ENCODE results near the gene ZNF821. TPM values are rescaled to one million over a fixed set of nuclear protein-coding genes. Genes with fewer than 3 reads are reported as not detected.

ZNF821 gene
- total RNA-seq, 1 experiment from 2014 or later: 4.9 TPM

DNA sequence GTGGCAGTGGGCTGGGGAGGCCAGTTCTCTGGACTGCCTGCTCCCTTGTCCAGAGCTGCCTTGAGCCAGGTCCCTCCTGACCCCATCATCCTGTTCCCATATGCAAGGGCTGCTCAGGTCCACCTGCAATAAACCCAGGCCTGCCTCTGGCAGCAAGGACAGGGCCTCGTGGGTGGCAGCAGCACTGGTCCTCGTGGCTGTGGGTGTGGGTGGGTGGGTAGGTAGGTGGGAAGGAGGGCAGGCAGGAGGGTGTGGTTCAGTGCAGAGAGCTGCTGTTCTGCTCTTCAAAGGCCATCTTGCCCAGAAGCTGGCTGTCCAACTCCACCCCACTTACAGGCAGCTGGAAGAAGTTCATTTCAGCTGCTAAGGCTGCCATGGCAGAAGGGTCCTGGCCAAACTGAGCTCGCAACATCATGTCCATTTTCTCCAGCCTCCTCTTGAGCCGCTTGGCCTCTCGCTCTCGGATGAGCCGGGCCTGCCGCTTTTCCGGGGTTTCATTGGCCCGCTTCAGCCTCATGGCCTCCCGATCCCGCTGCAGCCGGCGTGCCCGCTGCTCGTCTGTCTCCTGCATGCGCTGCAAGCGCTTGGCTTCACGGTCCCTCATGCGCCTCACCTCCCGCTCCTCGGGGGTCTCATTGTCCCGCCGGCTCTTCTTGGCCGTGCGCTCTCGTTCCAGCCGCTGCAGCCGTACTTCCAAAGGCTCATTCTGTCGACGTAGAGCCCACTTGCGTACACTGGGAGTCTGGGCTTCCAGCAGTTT is 24.0 kb downstream of the ZNF821 start:
- Histone ChIP-seq H3K27ac (ENCODE audit: low read depth, low read length) (no peak overlapping the region), H3K79me2 (ENCODE audit: insufficient read depth, low read length) (no peaks in the 10 kb centered on the region; the same call in 1 of the 2 replicates), H2AFZ (ENCODE audit: low read depth, low read length, poor library complexity, severe bottlenecking) (no peak overlapping the region), H3K36me3 (ENCODE audit: control insufficient read depth in 1 of 2, insufficient read depth in 2 of 2, low read length in 2 of 2) (0 out of 4 replicates have a peak, but pooled peaks cover 0 to 7% of the 10 kb centered on the region in 2 experiments), H3K4me3 (replicated peaks in 1 of 2; ENCODE audit: low read depth in 1 of 2, low read length in 2 of 2) (no peak overlapping the region), H3K4me1 (ENCODE audit: control insufficient read depth in 1 of 2, insufficient read depth in 2 of 2, low read length in 2 of 2) (no peaks in the 10 kb centered on the region), H3K27me3 (ENCODE audit: insufficient read depth, low read length) (no peaks in the 10 kb centered on the region), H3K4me2 (ENCODE audit: low read length) (no peak overlapping the region), H3K9me2 (ENCODE audit: insufficient read depth) (no peaks in the 10 kb centered on the region), H4K20me1 (ENCODE audit: insufficient read depth) (no peaks in the 10 kb centered on the region), H3K9me3 (ENCODE audit: control insufficient read depth in 1 of 2, insufficient read depth in 1 of 2, low read depth in 1 of 2, low read length in 2 of 2) (no peaks in the 10 kb centered on the region), H3K9ac (ENCODE audit: low read length) (no peak overlapping the region)
- DNase-seq (ENCODE audit: low read depth, low spot score) (no peak), ATAC-seq (no peak)
- ChIA-PET CTCF (no interaction called here), POLR2A (no interaction called here), RAD21 (ENCODE audit: low non-redundant PET in 1 of 2, low total read pairs in 2 of 2, uncharacterized antibody in 2 of 2, unreplicated experiment in 2 of 2) (no interaction called here)
- intact Hi-C loops (cut with micrococcal nuclease): no loop called here
- no peak for TF ChIP-seq CEBPB (IDR thresholded peaks at IDR 0.05; ENCODE audit: low read depth)
- no TSS peak for BruUV-seq (replicated peaks)

- CTCF ChIA-PET: interaction anchor here (0.7 kb wide), 1 partner anchor 26 kb away, joined by 3 read pairs; no protein-coding TSS in a partner anchor
- Histone ChIP-seq H2AFZ (ENCODE audit: low read depth, low read length, poor library complexity, severe bottlenecking) (no peak overlapping the region), H3K4me1 (ENCODE audit: control insufficient read depth in 1 of 2, insufficient read depth in 2 of 2, low read length in 2 of 2) (no peaks in the 10 kb centered on the region), H3K27ac (ENCODE audit: low read depth, low read length) (no peak overlapping the region), H3K9me3 (ENCODE audit: control insufficient read depth in 1 of 2, insufficient read depth in 1 of 2, low read depth in 1 of 2, low read length in 2 of 2) (no peaks in the 10 kb centered on the region), H3K4me2 (ENCODE audit: low read length) (no peak overlapping the region), H3K36me3 (ENCODE audit: control insufficient read depth in 1 of 2, insufficient read depth in 2 of 2, low read length in 2 of 2) (peaks cover 6 to 7% of the 10 kb centered on the region in 2 experiments; a peak in 3 of 4 replicates), H3K27me3 (ENCODE audit: insufficient read depth, low read length) (no peaks in the 10 kb centered on the region), H3K9me2 (ENCODE audit: insufficient read depth) (no peaks in the 10 kb centered on the region), H3K4me3 (replicated peaks in 1 of 2; ENCODE audit: low read depth in 1 of 2, low read length in 2 of 2) (no peak overlapping the region), H3K9ac (ENCODE audit: low read length) (no peak overlapping the region), H4K20me1 (ENCODE audit: insufficient read depth) (peaks cover 4% of the 10 kb centered on the region; the same call in 1 of the 2 replicates), H3K79me2 (ENCODE audit: insufficient read depth, low read length) (peaks cover 7% of the 10 kb centered on the region; the same call in 1 of the 2 replicates)
- BruUV-seq (replicated peaks): no TSS peak
- ATAC-seq (no peak), DNase-seq (ENCODE audit: low read depth, low spot score) (no peak)
- intact Hi-C loops (cut with micrococcal nuclease): no loop called here
- RAD21 ChIA-PET (ENCODE audit: low non-redundant PET in 1 of 2, low total read pairs in 2 of 2, uncharacterized antibody in 2 of 2, unreplicated experiment in 2 of 2): no interaction called here
- POLR2A ChIA-PET: no interaction called here
- TF ChIP-seq SRF (IDR thresholded peaks at IDR 0.05; ENCODE audit: low read depth) (no peak), ZFX (IDR thresholded peaks at IDR 0.05) (no peak), ATF3 (IDR thresholded peaks at IDR 0.05) (no peak), EZH2 (IDR thresholded peaks at IDR 0.05) (no peak), REST (IDR thresholded peaks at IDR 0.05; ENCODE audit: low read depth) (no peak), POLR2A (IDR thresholded peaks at IDR 0.05; ENCODE audit: borderline replicate concordance, extremely low read depth, insufficient read depth, insufficient read length) (no peak), POLR2AphosphoS5 (IDR thresholded peaks at IDR 0.05; ENCODE audit: low read depth, low read length) (no peak), RAD21 (IDR thresholded peaks at IDR 0.05; ENCODE audit: low read depth) (no peak), FOSL1 (IDR thresholded peaks at IDR 0.05; ENCODE audit: low read depth) (no peak), YY1 (IDR thresholded peaks at IDR 0.05; ENCODE audit: extremely low read depth, insufficient replicate concordance, low read depth, low read length) (no peak), EZH2phosphoT487 (IDR thresholded peaks at IDR 0.05; ENCODE audit: borderline replicate concordance) (no peak)
- TF ChIP-seq, protein P1, sequence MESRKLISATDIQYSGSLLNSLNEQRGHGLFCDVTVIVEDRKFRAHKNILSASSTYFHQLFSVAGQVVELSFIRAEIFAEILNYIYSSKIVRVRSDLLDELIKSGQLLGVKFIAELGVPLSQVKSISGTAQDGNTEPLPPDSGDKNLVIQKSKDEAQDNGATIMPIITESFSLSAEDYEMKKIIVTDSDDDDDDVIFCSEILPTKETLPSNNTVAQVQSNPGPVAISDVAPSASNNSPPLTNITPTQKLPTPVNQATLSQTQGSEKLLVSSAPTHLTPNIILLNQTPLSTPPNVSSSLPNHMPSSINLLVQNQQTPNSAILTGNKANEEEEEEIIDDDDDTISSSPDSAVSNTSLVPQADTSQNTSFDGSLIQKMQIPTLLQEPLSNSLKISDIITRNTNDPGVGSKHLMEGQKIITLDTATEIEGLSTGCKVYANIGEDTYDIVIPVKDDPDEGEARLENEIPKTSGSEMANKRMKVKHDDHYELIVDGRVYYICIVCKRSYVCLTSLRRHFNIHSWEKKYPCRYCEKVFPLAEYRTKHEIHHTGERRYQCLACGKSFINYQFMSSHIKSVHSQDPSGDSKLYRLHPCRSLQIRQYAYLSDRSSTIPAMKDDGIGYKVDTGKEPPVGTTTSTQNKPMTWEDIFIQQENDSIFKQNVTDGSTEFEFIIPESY (IDR thresholded peaks at IDR 0.05; ENCODE audit: extremely low read depth, insufficient replicate concordance, low read length): no peak
Measured at GRCh38 chr16:71855937-71856662, 27.9 kb downstream of the ZNF821 start.
